ENCODE data around the gene BTC.

- TF ChIP-seq CTCF (IDR thresholded peaks at IDR 0.05) (no peak), EZH2 (IDR thresholded peaks at IDR 0.05; ENCODE audit: borderline replicate concordance, insufficient read depth, low read depth, low read length, poor library complexity, severe bottlenecking) (no peak)
These were observed 38.8 kb downstream of the BTC start for GRCh38 chr4:74755486-74755885.
